ENCODE results near the gene DHRS2.

The DHRS2 gene

GRCh38 chr14:23650506-23650905 is 14.3 kb downstream of the DHRS2 start:
- no peak for TF ChIP-seq EZH2 (IDR thresholded peaks at IDR 0.05; ENCODE audit: borderline replicate concordance, low read length)
- TF ChIP-seq CTCF (IDR thresholded peaks at IDR 0.05; ENCODE audit: low read length) = no peak
- Histone ChIP-seq H4K20me1 (ENCODE audit: insufficient read depth, low read length) (no peaks in the 10 kb centered on the region), H3K4me1 (ENCODE audit: insufficient read depth, low read length, severe bottlenecking) (no peaks in the 10 kb centered on the region), H3F3A (ENCODE audit: insufficient read depth, low read length) (no peaks in the 10 kb centered on the region), H3K9me3 (ENCODE audit: low read length) (no peaks in the 10 kb centered on the region), H3K9me2 (ENCODE audit: low read depth, low read length) (no peaks in the 10 kb centered on the region), H2AFZ (ENCODE audit: low read length) (no peak overlapping the region), H3K9ac (ENCODE audit: low read length) (no peak overlapping the region), H3K79me2 (ENCODE audit: insufficient read depth, low read length) (no peaks in the 10 kb centered on the region), H3K36me3 (ENCODE audit: insufficient read depth, low read length) (no peaks in the 10 kb centered on the region), H3K4me2 (ENCODE audit: low read length) (no peak overlapping the region), H3K27me3 (ENCODE audit: insufficient read depth, low read length) (no peaks in the 10 kb centered on the region), H3K4me3 (ENCODE audit: low read depth, low read length, poor library complexity, severe bottlenecking) (no peak overlapping the region), H3K27ac (ENCODE audit: low read depth, low read length, poor library complexity, severe bottlenecking) (no peak overlapping the region)

GRCh38 chr14:23653051-23653450 is 16.9 kb downstream of the DHRS2 start:
- H3K79me2 ChIP-seq (ENCODE audit: insufficient read depth, low read length) = no peaks in the 10 kb centered on the region
- TF ChIP-seq EZH2 (IDR thresholded peaks at IDR 0.05; ENCODE audit: borderline replicate concordance, low read length) (no peak), CTCF (IDR thresholded peaks at IDR 0.05; ENCODE audit: low read length) (no peak)
- H2AFZ ChIP-seq (ENCODE audit: low read length) = no peak overlapping the region
- H3K4me2 ChIP-seq (ENCODE audit: low read length) = no peak overlapping the region
- no peak overlapping the region for H3K9ac ChIP-seq (ENCODE audit: low read length)
- H3K36me3 ChIP-seq (ENCODE audit: insufficient read depth, low read length) = no peaks in the 10 kb centered on the region
- H3K27me3 ChIP-seq (ENCODE audit: insufficient read depth, low read length) = no peaks in the 10 kb centered on the region
- H3K9me3 ChIP-seq (ENCODE audit: low read length) = no peaks in the 10 kb centered on the region
- H3F3A ChIP-seq (ENCODE audit: insufficient read depth, low read length) = no peaks in the 10 kb centered on the region
- H3K27ac ChIP-seq (ENCODE audit: low read depth, low read length, poor library complexity, severe bottlenecking) = no peak overlapping the region
- no peaks in the 10 kb centered on the region for H4K20me1 ChIP-seq (ENCODE audit: insufficient read depth, low read length)
- no peaks in the 10 kb centered on the region for H3K4me1 ChIP-seq (ENCODE audit: insufficient read depth, low read length, severe bottlenecking)
- H3K9me2 ChIP-seq (ENCODE audit: low read depth, low read length) = no peaks in the 10 kb centered on the region
- H3K4me3 ChIP-seq (ENCODE audit: low read depth, low read length, poor library complexity, severe bottlenecking) = no peak overlapping the region

GRCh38 chr14:23654231-23654630 is 18.1 kb downstream of the DHRS2 start:
- Histone ChIP-seq H3K9me3 (ENCODE audit: low read length) (no peaks in the 10 kb centered on the region), H3K36me3 (ENCODE audit: insufficient read depth, low read length) (no peaks in the 10 kb centered on the region), H3K4me2 (ENCODE audit: low read length) (no peak overlapping the region), H3K9me2 (ENCODE audit: low read depth, low read length) (no peaks in the 10 kb centered on the region), H2AFZ (ENCODE audit: low read length) (no peak overlapping the region), H3F3A (ENCODE audit: insufficient read depth, low read length) (no peaks in the 10 kb centered on the region), H3K27ac (ENCODE audit: low read depth, low read length, poor library complexity, severe bottlenecking) (no peak overlapping the region), H3K79me2 (ENCODE audit: insufficient read depth, low read length) (no peaks in the 10 kb centered on the region), H3K4me1 (ENCODE audit: insufficient read depth, low read length, severe bottlenecking) (no peaks in the 10 kb centered on the region), H4K20me1 (ENCODE audit: insufficient read depth, low read length) (no peaks in the 10 kb centered on the region), H3K4me3 (ENCODE audit: low read depth, low read length, poor library complexity, severe bottlenecking) (no peak overlapping the region), H3K27me3 (ENCODE audit: insufficient read depth, low read length) (no peaks in the 10 kb centered on the region), H3K9ac (ENCODE audit: low read length) (no peak overlapping the region)
- TF ChIP-seq EZH2 (IDR thresholded peaks at IDR 0.05; ENCODE audit: borderline replicate concordance, low read length) (no peak), CTCF (IDR thresholded peaks at IDR 0.05; ENCODE audit: low read length) (no peak)
